HG03139 (cell line): ENCODE results near the gene ANAPC10.
"Not testable (repeated sequence)": the region's sequence is repeated elsewhere in the genome, so short reads cannot be mapped to it uniquely, and the experiment has no call there.

Experiments
- ATAC-seq: cut with Tn5 transposase; IDR thresholded peaks from one replicate; pipeline ENCODE4 v1.9.1; 2021; ENCODE audit not compliant: unreplicated experiment

The ANAPC10 gene, protein sequence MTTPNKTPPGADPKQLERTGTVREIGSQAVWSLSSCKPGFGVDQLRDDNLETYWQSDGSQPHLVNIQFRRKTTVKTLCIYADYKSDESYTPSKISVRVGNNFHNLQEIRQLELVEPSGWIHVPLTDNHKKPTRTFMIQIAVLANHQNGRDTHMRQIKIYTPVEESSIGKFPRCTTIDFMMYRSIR

DNA sequence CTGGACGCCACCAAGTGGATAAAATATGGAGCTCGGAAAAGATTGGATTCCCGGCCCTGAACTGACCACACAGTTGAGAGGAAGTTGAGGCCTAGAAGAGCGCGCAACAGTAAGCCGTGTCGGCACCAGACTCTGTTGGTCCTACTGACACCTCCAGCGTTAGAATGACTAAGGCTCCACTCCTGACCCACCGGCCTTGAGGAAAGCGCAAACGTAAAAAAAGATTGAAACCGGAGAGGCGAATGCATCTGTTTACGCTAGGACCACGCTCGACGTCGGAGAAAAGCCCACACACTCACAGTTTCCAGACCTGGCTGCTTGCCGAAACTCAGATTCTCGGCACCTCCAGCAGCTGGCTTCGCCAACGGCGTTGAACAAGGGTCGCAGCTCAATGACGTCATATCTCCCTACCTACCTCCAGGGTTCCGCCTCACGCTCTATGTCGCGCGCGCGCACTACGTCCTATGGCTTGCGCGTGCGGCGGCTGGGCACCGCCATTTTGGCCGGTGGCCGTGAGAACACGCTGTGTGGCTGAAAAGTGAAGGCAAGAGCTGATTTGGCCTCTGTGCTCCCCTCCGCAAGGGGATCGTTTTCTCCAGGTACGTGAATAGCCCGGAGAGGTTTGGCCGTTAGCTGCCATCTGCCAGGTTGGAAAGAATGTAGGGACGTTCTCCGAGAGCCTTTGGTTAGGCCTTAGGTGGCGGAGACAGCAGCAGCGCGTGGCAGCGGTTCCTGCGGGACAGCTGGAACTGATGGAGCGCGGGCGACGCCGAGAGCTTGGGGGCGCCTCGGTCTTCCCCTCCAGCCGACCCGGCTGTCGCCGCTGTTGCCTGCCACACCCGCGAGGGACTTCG, at the start of gene ANAPC10, which contains the start of gene ABCE1:
Gene ANAPC10 (minus strand): TSS at position 376 of the 854 bp plus-strand sequence. CDS start 2,097 bp downstream, outside the sequence.
Gene ABCE1 (plus strand): TSS at position 491 of the 854 bp plus-strand sequence. CDS start 6,102 bp downstream, outside the sequence.
- ATAC-seq: peak; percentile 71

DNA sequence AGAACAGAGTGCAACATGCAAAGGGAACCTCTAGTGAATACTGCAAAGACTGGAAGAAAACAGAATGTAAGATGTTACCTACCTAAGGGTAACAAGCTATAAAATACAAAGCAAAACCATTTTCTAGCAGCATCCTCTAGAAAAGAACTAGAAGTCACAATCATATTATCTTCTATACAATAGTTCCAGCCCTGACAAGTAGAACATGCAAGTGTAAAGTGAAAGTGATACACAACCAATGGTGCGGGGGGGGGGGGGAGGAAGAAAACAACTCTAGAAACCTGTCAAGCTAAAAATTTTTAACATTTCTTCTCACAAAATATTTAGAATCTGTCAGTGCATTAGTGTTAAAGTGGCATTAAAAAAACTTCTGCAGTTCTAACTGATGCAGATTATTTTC, 38.2 kb upstream of the ANAPC10 start:
- not testable (repeated sequence) for ATAC-seq

DNA sequence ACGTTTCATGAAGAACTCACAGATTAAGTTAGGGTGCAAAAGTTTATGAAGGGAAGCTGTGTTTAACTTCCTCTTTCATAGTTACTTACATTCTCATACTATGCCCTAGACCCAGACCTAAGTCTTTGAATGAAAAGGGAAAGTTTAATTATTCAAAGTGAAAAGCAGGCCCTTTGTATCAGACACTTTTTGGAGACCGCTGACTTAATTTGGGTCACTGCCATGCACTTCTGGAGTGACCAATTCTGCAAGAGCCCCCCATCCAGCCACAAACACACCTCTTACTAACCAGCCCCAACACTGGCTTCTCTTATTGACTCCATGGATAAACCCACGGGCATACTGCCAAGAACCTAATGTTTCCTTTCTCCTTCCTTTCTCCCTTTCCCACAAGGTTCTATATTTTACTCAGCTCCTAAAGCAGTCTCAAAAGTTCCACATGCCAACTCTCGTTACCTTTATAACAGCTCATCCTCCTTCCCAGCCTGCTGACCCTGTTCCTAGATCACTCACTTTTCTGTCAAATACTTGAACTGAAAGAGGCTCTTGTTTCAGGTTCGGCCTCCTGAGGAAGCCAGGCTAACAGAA, 34.6 kb upstream of the ANAPC10 start:
- peak; percentile 71 for ATAC-seq

DNA sequence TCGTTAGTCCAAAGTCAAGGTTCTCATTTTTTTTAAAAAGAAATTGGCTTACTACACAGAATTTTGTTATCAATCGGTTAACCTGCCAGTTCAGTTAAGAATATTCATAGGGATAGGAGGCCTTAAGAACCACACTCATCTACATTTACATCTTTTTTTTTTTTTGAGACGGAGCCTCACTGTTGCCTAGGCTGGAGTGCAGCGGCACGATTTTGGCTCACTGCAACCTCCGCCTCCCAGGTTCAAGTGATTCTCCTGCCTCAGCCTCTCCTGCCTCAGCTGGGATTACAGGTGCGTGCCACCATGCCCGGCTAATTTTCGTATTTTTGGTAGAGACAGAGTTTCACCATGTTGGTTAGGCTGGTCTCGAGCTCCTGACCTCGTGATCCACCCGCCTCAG, 33.9 kb upstream of the ANAPC10 start:
- ATAC-seq: no peak

DNA sequence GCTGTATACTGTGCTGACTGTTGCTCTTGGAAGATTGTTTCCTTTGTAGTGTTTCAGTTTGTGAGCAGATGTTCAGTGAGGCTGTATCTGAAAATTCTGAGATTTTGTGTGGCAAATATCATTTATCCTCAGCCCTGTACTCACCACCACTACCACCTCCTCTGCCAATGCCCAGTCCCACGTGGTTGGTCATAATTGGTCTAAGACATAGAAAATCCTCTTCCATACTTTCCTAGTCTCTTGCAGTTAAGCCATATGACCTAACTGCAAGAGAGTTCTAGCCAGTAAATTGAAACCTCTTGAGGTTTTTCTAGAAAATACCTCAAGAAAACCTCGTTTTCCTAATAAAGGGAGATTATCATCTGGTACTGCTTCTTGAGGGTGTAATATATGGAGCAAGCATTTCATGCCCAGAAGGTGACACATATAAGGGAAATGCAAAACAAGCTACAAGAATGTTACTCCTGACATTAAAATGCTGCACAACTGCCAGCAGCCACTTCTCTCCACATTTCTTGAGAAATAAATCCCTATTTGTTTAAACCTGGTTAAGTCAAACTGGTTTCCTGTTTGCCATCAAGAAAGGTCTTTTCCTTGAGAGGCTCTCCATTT, 32.9 kb upstream of the ANAPC10 start:
- ATAC-seq: no peak

DNA sequence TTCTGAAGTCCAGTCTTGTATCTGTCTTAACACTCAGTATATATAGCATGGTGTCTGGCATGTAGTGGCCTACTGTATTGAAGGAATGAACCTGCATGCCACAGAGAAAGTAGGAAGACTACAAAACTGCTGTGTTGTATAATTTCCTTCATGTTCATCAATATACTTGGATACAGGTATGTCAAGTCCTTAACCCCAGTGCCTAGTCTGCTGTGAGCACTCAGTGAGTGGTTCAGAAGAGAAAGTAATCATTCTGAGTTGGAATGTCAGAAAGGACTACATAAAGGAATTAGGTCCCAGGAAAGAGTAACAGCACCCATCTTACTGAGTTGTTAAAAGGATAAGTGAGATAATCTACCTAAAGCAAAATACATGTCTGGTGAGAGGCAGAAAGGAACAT, 32.1 kb upstream of the ANAPC10 start:
- no peak for ATAC-seq

DNA sequence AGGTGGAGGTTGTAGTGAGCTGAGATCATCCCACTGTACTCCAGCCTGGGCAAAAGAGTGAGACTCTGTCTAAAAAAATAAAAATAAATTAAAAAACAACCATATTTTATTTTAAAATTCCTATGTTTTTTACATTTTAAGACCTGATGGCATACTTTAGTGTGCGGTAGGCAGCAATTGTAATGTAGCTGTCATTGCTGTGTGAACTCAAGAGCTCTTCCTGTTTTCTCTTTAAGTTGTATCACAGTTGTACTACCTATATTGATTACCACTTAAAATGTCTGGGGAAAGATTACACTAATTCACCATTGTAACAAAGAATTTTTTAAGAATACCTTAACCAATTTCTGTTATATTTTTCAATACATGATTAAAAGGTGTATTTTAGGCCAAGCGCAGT, 27.4 kb upstream of the ANAPC10 start:
- ATAC-seq: no peak

DNA sequence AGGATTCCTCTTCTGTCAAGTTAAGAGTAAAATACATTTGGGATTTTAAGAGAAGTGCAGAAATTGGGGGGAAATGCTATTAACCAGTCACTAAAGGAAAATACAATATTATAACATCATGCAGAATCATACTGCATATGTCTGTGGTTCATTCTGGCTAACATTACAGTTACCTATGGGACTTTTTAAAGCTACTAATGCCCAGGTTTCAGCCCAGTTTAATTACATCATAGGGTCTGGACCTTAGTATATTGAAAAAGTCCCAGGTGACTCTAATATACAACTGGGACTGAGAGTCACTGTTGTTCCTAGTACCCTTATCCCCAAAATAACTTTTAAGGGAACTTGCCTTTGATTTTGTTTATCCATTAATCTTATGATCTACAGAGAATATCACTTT, 10.1 kb upstream of the ANAPC10 start:
- ATAC-seq: no peak

DNA sequence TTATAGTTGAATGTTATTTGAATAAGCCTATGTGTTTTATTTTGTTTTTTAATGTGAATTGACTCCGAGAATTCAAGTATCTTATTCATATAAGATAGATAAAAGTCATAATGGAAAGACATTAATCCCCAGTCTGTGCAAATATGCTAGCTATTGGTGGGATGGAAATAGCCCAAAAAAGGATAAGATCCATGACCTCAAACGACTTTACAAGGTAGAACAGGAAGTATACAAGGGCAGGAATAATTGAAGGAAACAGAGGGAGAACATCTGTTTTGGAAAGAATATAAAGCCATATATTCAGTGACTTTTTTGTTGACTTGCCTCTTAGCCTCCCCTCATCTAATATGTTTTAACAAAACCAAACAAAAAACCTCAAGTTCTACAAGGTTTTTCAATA, 9.1 kb upstream of the ANAPC10 start:
- no peak for ATAC-seq

DNA sequence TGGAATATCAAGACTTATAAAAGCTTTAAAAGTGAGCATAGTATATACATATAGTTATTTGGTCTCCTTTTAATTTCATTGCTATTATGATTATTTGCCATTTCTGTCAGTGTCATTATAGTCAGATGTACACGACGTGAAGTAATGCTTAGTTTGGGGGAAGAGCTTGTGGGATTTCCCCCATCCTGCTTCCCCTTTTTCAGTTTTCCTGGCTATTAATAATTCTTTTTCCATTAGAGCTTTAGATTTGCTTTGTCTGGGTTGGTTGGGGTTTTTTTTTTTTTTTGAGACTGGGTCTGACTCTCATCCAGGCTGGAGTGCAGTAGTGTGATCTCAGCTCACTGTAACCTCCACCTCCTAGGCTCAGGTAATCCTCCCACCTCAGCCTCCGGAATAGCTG, 5.5 kb upstream of the ANAPC10 start:
- no peak for ATAC-seq

DNA sequence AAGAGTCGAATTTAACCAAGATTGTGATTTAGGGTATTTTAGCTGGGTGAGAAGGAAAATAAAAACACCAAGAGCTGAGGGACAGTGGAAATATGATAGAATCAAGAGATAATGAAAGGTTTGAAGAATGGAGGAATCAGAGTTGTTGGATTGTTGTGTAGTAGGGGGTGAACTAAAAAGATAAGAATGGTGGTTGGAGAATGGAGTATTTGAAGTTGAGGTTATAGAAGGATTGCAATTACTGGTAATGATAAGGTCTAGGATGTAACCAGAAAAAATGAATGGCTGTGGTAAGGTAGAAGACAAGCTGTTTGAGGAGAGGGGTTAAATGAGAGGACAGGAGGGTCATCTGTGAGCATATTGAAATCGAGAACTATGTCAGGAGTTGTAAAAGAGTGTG, 4.6 kb upstream of the ANAPC10 start:
- ATAC-seq: no peak

DNA sequence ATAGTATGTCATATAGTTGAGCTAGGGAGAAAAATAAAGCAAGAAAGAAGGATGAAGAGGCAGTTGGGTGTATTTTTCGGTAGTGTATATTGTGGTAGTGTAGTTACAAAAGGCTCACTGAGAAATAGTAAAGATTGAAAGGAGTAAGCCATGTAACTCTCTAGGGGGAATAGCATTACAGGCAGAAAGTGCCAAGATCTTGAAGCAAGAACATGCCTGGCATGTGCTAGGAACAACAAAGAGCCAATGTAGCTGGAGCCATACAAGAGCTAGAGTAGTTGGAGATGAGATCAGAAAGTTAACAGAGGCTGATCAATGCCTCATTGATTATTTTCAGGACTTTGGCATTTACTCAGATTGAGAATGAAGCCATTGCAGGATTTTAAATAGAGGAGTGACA, 3.1 kb upstream of the ANAPC10 start:
- no peak for ATAC-seq

DNA sequence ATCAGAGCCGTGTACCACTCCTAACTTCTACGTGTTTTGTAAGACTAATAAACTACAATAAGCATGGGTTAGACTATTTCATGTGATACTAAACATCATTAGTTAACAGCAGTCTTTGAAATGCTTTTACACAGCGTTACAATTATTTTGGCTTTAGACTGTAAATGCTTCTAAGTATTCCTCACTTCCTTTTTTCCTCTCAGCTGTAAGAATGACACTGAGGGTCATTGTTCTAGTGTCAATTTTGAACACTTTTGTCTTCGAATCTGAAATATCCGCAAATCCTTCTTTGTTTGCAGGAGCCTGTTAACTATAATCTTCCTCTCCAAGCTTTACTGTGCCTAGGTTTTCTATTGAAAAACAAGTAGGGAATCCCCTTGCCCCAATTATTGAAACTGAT, 1.7 kb upstream of the ANAPC10 start:
- ATAC-seq: no peak

DNA sequence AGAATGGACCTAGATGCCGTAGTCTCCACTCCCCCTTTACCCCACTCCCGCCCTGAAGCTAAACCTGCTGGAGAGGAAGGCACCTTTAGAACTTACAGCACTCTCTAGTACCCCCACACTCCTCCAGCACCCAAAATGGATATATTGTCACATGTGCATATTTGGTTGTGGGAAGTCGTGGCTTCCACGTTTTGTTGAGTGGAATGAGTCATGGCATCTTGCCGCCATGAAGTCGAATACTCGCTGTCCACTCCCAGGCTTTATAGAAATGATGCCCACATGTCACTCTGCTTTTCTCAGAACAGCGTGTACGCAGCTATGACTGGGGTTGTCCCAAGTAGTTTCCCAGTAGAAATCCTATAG, 660 bp upstream of the ANAPC10 start:
- peak; percentile 20 for ATAC-seq

DNA sequence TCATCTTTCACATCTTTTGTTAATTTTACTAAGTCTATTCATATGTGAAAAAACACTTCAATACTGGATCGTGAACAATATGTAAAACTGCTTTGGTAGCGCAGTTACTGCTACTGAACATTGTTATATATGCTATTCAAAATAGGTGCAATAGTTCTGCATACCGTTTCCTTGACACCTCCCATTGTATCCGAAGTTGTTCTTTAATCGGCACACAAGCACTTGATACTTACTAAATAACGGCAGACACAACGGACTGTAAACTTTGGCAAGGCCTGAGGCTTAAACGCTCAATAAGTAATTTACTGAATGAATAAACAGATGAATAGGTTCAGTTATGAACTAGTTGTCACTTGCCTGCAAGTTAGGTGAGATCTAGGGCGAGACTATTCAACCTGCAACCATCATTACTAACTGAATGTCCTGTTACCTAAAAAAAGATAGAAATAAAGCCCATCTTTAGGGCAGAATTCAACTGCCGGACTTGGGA, 620 bp downstream of the ANAPC10 start:
- peak; percentile 4 for ATAC-seq

DNA sequence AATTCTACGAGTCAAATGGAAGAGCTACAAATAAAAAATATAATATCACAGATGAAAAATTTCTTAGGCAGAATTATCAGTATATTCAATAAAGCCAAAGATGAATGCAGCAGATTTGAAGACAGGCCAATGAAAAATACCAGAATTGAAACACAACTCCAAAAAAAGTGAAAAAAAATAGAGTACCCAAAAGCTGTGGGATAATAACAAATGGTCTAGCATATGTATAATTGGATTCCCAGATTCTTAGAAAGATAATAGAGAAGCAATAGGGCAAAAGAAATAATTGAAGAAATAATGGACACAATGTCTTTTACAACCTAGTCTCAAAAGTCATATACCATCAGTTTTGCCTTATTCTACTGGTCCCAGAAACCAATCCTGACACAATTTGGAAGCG, 4.4 kb downstream of the ANAPC10 start:
- ATAC-seq: no peak

DNA sequence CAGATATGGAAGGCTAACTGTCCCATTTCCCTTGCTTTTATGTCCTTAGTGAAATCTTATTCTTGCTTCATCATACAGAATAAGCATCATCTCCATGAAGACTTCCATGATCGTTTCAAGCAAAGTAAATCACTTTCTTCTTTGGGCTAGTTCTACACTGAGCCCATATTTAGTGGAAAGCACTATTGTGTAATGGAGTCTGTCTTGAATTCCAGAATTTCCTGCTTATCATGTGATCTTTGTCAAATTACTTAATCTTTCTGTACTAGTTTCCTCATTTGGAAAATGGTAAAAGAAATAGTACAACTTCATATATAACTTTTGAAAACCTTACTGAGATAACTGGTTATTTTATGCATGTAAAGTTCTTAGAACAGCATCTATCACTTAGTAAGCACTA, 7.6 kb downstream of the ANAPC10 start:
- ATAC-seq: no peak

DNA sequence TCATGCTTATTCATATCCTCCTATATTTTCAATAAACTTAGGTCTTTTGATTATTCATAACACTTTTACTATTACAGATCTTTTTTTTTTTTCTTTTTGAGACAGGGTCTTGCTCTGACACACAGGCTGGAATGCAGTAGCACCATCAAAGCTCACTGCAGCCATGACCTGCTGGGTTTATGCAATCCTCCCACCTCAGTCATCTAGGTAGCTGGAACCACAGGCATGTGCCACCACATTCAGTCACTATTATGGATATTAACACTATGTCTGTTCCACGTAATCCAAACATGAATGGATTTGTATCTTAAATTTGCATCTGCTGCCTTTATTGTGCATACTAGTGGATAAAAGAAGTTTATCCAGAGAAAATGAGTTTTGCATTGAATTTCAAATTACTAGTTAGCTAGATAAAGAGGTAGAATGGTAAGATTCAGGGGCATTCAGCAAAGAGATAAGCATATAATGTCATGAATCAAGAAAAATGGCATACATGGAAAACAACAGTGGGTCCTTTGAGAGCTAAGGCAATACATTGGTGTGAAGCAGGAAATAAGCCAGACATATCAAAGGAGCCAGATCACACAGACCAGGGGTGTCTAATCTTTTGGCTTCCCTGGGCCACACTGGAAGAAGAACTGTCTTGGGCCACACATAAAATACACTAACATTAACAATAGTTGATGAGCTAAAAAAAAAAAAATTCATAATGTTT, 13.9 kb downstream of the ANAPC10 start:
- no peak for ATAC-seq

DNA sequence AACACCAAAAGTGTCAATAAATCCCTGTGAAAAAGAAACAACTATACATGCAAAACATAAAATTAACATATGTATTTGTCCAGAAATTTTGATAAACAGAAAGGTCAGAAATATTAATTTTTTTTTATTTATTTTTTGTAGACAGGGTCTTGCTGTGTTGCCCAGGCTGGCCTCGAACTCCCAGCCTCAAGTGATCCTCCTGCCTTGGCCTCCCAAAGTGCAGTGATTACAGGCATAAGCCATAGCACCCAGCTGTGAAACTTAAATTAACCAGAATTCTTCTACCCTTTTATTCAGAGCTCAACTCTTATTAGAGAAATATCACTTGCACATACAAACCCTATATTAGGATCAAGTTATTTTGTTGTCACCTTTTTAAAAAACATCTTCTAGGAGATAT, 16.2 kb downstream of the ANAPC10 start:
- ATAC-seq: no peak

DNA sequence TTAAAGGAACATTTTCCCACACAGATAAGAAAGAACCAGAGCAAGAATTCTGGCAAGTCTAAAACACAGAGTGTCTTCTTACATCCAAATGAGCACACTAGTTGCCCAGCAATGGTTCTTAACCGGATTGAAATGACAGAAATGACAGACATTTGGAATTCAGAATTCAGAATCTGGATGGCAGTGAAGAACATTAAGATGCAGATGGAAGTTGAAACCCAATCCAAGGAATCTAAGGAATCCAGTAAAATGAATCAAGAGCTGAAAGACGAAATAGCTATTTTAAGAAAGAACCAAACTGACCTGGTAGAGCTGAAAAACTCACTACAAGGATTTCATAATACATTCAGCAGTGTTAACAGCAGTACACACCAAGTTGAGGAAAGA, 21.5 kb downstream of the ANAPC10 start:
- no peak for ATAC-seq
